A673 (cell line): ENCODE measurements around the gene PTCRA. TPM values are rescaled to one million over a fixed set of nuclear protein-coding genes. Genes with fewer than 3 reads are reported as not detected.

Source experiments
- BruUV-seq: library from RNA; stranded (reverse); fragments of 400-500 nt; replicated peaks from 2 replicates; lab custom pipeline; 2021; lab: Mats Ljungman, UMichigan
- CTCF ChIA-PET: fragments of 300-600 bp; sonication (Branson Sonifier 250); formaldehyde crosslinking; loops from one replicate; lab custom pipeline; 2022; ENCODE audit warnings: antibody characterized with exemption; lab: Charles Lee
- POLR2A ChIA-PET: fragments of 300-600 bp; sonication (Branson Sonifier 250); formaldehyde crosslinking; loops from one replicate; lab custom pipeline; 2022; ENCODE audit warnings: antibody characterized with exemption; ENCODE audit not compliant: low non-redundant PET; lab: Charles Lee
- DNase-seq: peaks from one replicate; pipeline ENCODE4 v3.0.0-alpha.2; 2015; ENCODE audit warnings: low spot score
- H3K27ac ChIP-seq: fragments of 200-600 bp; sonication (generic); 2 replicates; pipeline ENCODE4 v1.5.1; 2016; ENCODE audit warnings: mixed run types, low read depth, mild to moderate bottlenecking, mixed read lengths, antibody characterized with exemption, low read length; ENCODE audit not compliant: poor library complexity, severe bottlenecking
- H3K27me3 ChIP-seq: fragments of 200-600 bp; sonication (generic); replicated peaks from 2 replicates; pipeline ENCODE4 v1.6.1; 2017; ENCODE audit warnings: mixed run types, low read depth, mild to moderate bottlenecking, mixed read lengths, antibody characterized with exemption, low read length; ENCODE audit not compliant: insufficient read depth, poor library complexity
- H3K36me3 ChIP-seq: fragments of 200-600 bp; sonication (generic); 2 replicates; pipeline ENCODE4 v1.6.1; 2016; ENCODE audit warnings: mixed run types, mild to moderate bottlenecking, mixed read lengths, antibody characterized with exemption, low read length; ENCODE audit not compliant: insufficient read depth, poor library complexity, severe bottlenecking
- H3K4me1 ChIP-seq: fragments of 200-600 bp; sonication (generic); 2 replicates; pipeline ENCODE4 v1.6.1; 2017; ENCODE audit warnings: mixed run types, mild to moderate bottlenecking, mixed read lengths, antibody characterized with exemption, low read length; ENCODE audit not compliant: insufficient read depth, poor library complexity, severe bottlenecking
- H3K4me3 ChIP-seq: fragments of 200-600 bp; sonication (generic); 2 replicates; pipeline ENCODE4 v1.5.1; 2016; ENCODE audit warnings: low read depth, mixed run types, mild to moderate bottlenecking, mixed read lengths, low read length; ENCODE audit not compliant: poor library complexity, severe bottlenecking
- H3K9me3 ChIP-seq: fragments of 200-600 bp; sonication (generic); 2 replicates; pipeline ENCODE4 v1.6.1; 2016; ENCODE audit warnings: mixed run types, low read depth, mild to moderate bottlenecking, mixed read lengths, antibody characterized with exemption, low read length; ENCODE audit not compliant: poor library complexity, severe bottlenecking
- CTCF ChIP-seq: fragments of 300-800, 200-600 bp; sonication (generic); conservative IDR thresholded peaks from 2 replicates; pipeline ENCODE4 v1.5.1; 2017; ENCODE audit warnings: low read depth, mild to moderate bottlenecking, antibody characterized with exemption, low read length, moderate library complexity, mixed read lengths
- EZH2 ChIP-seq: fragments of 200-600 bp; sonication (generic); IDR thresholded peaks from 2 replicates; pipeline ENCODE4 v1.6.1; 2017; ENCODE audit warnings: borderline replicate concordance, low read depth, mild to moderate bottlenecking, mixed read lengths, antibody characterized with exemption, low read length; ENCODE audit not compliant: poor library complexity, severe bottlenecking
- intact Hi-C: fragments of 100-400 bp; cut with micrococcal nuclease; formaldehyde crosslinking; loops from one replicate; pipeline ENCODE4 v1.10.0; 2022; ENCODE audit not compliant: unreplicated experiment
- total RNA-seq: library from RNA; stranded (reverse); gene quantifications from 2 replicates; pipeline ENCODE4 v1.2.3, GENCODE V29; 2021

The PTCRA gene
- total RNA-seq, 1 experiment from 2014 or later, result not detected

- no peak for TF ChIP-seq CTCF
- TF ChIP-seq EZH2, result no peak
- intact Hi-C loops, result no loop called here
- ChIA-PET CTCF (no interaction called here), POLR2A (no interaction called here)
- no peaks in the 10 kb centered on the region for H3K9me3 ChIP-seq
- DNase-seq, result no peak
- no peaks in the 10 kb centered on the region for H3K27me3 ChIP-seq
- BruUV-seq, result no TSS peak
- H3K4me1 ChIP-seq, result no peaks in the 10 kb centered on the region
- no peak overlapping the region for H3K4me3 ChIP-seq
- peak overlapping the region; percentile 23 for H3K27ac ChIP-seq
- H3K36me3 ChIP-seq, result peaks cover 15% of the 10 kb centered on the region
These were observed 46.8 kb downstream of the PTCRA start for GRCh38 chr6:42962502-42963178.

GRCh38 chr6:42963179-42963854 is 47.5 kb downstream of the PTCRA start:
- peaks cover 15% of the 10 kb centered on the region for H3K36me3 ChIP-seq
- intact Hi-C loops, result no loop called here
- no peak overlapping the region for H3K27ac ChIP-seq
- no peaks in the 10 kb centered on the region for H3K4me1 ChIP-seq
- H3K9me3 ChIP-seq, result no peaks in the 10 kb centered on the region
- TF ChIP-seq CTCF, result no peak
- TF ChIP-seq EZH2, result no peak
- BruUV-seq, result no TSS peak
- no peak overlapping the region for H3K4me3 ChIP-seq
- no peaks in the 10 kb centered on the region for H3K27me3 ChIP-seq
- ChIA-PET POLR2A (no interaction called here), CTCF (no interaction called here)
- DNase-seq, result no peak

GRCh38 chr6:42963855-42964605 is 48.2 kb downstream of the PTCRA start:
- Histone ChIP-seq H3K4me3 (no peak overlapping the region), H3K9me3 (no peaks in the 10 kb centered on the region), H3K27ac (no peak overlapping the region), H3K27me3 (no peaks in the 10 kb centered on the region), H3K4me1 (no peaks in the 10 kb centered on the region), H3K36me3 (peaks cover 15% of the 10 kb centered on the region)
- intact Hi-C loops, result no loop called here
- POLR2A ChIA-PET, result no interaction called here
- CTCF ChIA-PET, result no interaction called here
- no peak for TF ChIP-seq EZH2
- TF ChIP-seq CTCF, result 0 out of 2 replicates have a peak, but pooled peaks have one; percentile 26
- DNase-seq, result peak; percentile 67
- no TSS peak for BruUV-seq
